ENCODE data around the gene TMEM154.

Gene TMEM154, protein sequence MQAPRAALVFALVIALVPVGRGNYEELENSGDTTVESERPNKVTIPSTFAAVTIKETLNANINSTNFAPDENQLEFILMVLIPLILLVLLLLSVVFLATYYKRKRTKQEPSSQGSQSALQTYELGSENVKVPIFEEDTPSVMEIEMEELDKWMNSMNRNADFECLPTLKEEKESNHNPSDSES

DNA sequence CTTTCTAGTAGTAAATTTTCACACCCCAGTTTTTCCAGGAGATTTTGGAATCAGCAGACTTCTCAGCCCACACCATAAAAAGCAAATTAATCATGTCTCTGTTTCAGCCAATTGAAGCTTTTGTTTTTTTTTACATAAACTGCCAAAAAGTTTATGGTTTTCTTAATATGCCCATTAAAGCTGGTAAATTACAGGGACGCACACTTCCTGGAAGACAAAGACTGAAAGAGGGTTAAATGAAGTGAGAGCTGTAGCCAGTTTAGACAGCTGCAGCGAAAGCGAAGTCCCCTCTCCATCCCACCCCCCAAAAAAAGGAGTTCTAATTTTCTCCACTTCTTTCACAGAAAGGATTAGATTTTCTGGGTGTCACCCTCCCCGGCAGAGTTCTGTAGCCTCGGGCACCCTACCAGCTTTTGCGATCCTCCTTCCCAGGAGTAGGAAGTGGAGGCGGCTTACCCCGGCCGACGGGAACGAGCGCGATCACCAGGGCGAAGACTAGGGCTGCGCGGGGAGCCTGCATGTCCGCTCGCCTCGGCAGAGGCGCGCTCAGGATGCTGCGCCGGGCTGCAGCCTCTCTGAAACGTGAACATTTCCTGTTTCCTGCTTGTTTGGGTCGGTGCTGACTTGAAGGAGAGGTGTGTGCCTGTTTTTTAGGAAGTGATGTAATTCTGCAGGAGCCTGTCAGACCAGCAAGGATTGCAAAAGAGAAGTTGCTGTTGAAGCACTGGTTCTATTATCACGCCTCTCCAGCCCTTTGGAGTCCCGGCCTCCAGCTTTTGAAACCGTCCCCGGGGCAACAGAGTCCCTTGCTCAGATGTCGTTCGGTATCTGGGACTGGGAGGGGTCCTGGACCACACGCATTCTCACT lies at the start of gene TMEM154:
TMEM154 (minus strand) TSS at position 584 of the 868 bp plus-strand sequence; CDS start at position 520, 64 bp downstream.
- peak; percentile 37 to 38 for DNase-seq (ENCODE audit: low read depth in 2 of 2)

- no peak for DNase-seq (ENCODE audit: low read depth in 2 of 2)
Observed at GRCh38 chr4:152729466-152729865, 49.7 kb upstream of the TMEM154 start.

DNA sequence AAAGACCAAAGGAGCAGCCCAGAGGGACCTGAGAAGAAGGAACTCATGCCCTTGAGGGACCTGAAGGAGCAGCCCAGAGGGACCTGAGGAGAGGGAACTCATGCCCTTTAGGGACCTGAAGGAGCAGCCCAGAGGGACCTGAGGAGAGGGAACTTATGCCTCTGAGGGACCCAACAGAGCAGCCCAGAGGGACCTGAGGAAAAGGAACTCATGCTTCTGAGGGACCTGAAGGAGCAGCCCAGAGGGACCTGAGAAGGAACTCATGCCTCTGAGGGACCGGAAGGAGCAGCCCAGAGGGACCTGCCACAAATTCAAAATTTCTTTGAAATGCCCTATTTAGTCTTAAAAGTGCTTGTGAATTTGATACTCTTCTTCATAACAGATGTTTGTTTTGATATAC lies 48.5 kb upstream of the TMEM154 start:
- DNase-seq (ENCODE audit: low read depth in 2 of 2) = no peak

GRCh38 chr4:152727784-152728183 lies 48.0 kb upstream of the TMEM154 start:
- DNase-seq (ENCODE audit: low read depth in 2 of 2) = no peak

DNA sequence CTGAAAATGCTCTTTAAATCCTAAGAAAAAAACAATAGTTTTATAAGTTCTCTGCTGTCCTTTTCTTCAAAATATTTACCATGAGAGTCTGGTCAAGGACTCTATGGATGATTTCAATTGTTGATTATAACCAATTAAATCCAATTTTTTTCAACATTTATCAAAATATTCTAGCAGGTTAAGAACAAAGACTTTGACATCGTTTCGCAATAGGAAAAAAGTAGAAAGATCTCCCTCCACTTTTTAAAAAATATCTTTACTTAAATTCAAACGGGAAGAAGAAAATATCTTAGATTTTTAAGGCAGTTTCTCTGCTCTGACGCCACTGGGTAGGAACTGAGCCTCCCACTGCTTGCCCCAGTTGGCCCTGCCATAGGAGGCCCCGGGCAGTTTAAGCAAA lies 44.7 kb upstream of the TMEM154 start:
- no peak for DNase-seq (ENCODE audit: low read depth in 2 of 2)

- no peak for DNase-seq (ENCODE audit: low read depth in 2 of 2)
Observed at GRCh38 chr4:152723236-152723635, 43.4 kb upstream of the TMEM154 start.

- no peak for DNase-seq (ENCODE audit: low read depth in 2 of 2)
Observed at GRCh38 chr4:152719801-152720556, 40.2 kb upstream of the TMEM154 start.

DNA sequence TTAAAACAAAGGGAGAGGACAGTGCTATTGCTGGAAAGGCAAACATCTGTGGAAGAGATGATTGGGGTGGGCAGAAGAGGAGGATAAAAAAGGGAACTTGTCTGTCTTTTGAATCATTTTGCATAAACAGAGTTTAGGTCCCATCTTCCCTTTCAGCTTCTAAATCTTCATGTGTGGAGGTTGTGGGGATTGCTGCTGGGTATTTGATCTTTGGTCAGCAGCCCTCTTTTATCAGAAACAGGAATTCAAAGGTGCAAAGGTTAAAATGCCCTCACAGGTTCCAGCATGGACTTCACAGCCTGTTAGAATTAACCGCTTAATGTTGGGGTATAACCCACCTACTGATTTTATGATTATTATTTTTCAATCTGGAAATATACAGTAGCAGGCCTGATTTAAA lies 39.5 kb upstream of the TMEM154 start:
- no peak for DNase-seq (ENCODE audit: low read depth in 2 of 2)

- DNase-seq (ENCODE audit: low read depth in 2 of 2) = no peak
Observed at GRCh38 chr4:152715076-152715475, 35.3 kb upstream of the TMEM154 start.

- DNase-seq (ENCODE audit: low read depth in 2 of 2) = no peak
Observed at GRCh38 chr4:152713951-152714705, 34.3 kb upstream of the TMEM154 start.

DNA sequence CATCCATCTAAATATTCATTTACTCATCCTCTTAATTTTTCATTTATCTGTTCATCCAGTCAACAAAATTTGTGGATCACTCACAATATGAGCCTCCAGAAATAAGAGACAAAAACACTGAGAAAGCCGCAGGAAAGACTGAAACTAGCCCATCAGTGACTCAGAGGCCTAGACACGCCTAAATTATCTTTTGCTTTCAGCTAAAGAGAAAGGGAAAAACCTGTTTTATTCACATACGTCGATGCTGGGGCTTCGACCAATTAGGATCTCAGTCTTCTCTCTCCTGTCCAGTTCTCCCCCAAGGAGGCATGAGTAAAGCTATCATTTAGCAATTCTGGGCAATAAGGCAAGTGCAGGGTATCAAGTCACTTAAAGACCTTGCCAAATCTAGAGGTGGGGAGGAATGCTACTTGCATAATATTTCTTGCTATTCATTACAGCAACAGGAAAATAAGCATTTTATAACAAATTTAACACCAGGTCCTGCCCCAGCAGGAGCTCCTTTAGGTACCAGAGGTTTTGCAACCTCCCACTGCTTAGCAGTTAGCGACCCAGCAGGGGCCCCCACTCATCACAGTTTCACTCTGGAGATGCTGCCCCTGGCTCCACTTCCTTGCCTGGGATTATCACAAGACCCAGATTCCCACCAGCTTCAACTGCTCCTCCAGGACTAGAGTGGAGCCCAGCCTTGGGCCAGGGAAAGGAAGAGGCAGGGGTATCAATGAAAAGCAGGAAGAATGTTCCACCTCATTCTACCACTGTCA lies 30.1 kb upstream of the TMEM154 start:
- DNase-seq (ENCODE audit: low read depth in 2 of 2) = no peak

GRCh38 chr4:152708796-152709195 lies 29.0 kb upstream of the TMEM154 start:
- DNase-seq (ENCODE audit: low read depth in 2 of 2) = no peak

GRCh38 chr4:152708361-152708760 lies 28.6 kb upstream of the TMEM154 start:
- DNase-seq (ENCODE audit: low read depth in 2 of 2) = no peak

- DNase-seq (ENCODE audit: low read depth in 2 of 2) = no peak
Observed at GRCh38 chr4:152707632-152708031, 27.8 kb upstream of the TMEM154 start.

DNA sequence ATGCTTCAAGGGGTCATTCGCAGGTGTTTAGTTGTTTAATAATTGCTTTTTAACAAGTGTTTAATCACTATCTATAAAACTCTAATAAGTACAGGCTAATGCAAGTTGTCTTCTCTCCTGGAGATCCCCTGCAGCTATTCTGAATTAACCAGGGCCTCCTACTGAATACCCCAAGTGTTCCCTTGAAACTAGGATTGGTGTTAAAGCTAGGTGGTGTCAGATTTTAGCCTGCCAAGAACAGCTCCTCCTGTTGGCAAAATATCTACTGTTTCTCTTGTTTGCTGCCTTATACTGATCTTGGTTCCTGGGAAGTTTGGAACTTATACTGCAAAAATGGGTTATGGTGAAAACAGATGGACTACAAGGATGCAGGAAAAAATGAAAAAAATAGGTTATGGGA lies 26.1 kb upstream of the TMEM154 start:
- no peak for DNase-seq (ENCODE audit: low read depth in 2 of 2)

GRCh38 chr4:152704788-152705187 lies 25.0 kb upstream of the TMEM154 start:
- no peak for DNase-seq (ENCODE audit: low read depth in 2 of 2)

DNA sequence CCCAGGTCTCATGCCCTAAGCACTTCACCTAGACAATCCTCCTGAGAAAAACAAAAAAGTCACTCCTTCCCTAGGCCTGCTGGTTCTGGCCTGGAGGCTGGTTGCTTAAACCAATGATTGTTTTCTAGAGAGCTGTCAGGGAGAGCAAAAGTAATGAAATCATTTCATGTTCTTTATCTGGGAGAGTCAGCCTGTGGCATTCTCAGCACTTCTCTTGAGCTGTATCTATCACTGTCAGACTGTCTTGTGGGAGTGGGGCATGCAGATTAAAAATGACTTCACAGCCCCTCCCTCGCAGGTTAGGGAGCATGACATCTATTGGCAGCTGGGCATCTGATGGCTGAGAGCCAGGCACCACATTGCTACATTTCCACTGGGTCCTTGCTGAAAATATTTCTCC lies 20.4 kb upstream of the TMEM154 start:
- no peak for DNase-seq (ENCODE audit: low read depth in 2 of 2)

DNA sequence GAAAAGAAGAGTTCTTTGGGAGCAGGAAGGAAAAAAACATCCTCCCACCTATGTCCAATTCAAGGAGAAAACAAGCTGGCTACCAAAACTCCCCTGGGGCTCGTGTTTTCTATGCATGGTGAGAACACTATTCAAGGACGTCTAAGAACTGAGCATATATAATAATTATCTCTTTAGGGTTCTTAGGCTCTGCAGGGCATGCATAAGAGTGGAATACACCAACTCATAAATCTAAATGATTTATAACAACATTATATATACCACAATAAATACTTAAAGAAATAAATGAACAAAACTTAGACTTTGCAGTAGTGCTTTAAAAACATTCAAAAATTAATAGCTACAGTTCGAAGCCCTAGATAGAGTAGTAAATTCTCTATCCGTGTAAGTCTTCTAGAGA lies 19.5 kb upstream of the TMEM154 start:
- no peak for DNase-seq (ENCODE audit: low read depth in 2 of 2)

GRCh38 chr4:152698089-152698499 lies 18.3 kb upstream of the TMEM154 start:
- DNase-seq (ENCODE audit: low read depth in 2 of 2) = no peak

- DNase-seq (ENCODE audit: low read depth in 2 of 2) = no peak
Observed at GRCh38 chr4:152697284-152698088, 17.7 kb upstream of the TMEM154 start.
